ENCODE data around the gene ANLN. TPM values are rescaled to one million over a fixed set of nuclear protein-coding genes. Genes with fewer than 3 reads are reported as not detected.
"Not testable (repeated sequence)": the region's sequence is repeated elsewhere in the genome, so short reads cannot be mapped to it uniquely, and the experiment has no call there.

Gene ANLN
- total RNA-seq, 2 donors from 2014 or later = 31.1 to 67.0 TPM

DNA sequence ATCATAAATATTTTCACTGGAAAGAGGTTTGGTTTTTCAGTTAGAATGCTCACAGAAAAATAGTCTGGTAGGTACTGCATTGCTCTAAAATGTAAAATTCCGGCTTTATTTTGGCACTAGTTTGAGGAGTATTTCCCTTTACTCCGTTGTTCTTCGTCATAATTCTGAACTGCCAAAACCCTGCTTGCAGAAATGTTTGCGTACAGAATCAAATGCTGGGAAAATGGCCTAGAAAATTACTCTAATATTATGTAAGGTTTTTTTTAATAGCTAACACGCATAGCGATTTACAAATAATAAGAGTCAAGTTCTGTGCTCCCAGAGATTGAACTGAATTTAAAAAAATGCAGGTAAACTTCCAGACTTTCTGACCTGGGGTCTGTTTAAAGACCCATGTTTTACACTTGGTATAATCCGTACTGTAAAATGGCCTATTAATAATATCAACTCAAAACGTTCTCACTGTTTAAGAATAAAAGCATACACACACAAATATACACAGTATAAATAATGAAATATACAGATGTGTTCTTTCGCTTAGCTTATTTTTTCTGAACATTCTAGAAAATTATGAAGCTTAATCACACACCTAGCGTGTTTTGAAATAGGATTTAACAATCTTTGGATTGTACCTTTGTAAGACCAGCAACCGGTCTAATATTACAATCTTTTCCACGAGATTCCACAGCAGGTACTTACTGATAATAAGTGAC, 23.5 kb upstream of the ANLN start:
- Mint-ChIP-seq H3K27me3 (peaks cover 16% of the 10 kb centered on the region in 2 donors), H3K4me1 (ENCODE audit: low read depth in 2 of 2) (peaks cover 0 to 5% of the 10 kb centered on the region in 2 donors), H3K9me3 (no peaks in the 10 kb centered on the region), H3K36me3 (no peaks in the 10 kb centered on the region), H3K4me3 (peak overlapping the region; percentile 86), H3K27ac (no peak overlapping the region)
- DNase-seq (ENCODE audit: low spot score) (no peak), ATAC-seq (no peak)

DNA sequence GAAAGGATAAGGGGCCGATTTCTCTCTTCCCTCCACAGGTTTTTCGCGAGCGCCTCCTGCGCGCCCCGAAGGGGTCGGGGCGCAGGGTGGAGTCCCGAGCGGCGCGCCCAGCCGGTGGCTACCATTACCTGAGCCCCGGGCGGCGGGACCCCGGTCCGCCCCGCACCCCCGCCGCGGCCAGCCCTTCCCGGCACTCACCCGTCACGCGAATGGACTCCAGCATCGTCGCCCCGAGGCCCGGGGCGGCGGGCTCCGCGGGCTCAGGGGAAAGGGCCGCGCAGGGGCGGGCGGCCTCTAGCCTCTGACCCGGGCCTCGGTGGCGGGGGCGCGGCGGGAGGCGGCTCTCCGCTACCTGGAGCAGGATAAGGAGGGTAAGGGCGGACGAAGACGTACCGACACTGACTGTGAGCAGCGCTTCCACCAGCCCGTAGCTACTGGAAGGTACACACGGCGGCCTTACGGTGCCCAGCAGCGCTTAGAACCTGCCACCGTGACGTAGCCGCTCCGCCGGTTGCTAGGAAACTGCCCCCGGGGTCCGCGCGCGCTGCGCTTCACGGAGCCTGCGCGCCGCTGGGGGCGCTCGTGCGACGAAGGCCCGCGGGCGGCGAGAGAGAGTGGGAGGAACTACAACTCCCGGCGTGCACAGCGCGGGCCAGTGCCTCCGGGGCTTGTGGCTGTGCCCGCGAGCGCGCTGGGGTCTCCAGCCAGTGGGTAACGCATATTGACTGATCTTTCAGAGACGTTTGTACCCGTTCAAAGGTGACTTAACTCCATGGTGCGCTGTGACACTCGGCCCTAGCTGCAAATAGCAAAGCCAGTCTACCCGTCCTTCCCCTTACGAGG, 22.7 kb upstream of the ANLN start:
- peaks cover 14 to 16% of the 10 kb centered on the region in 2 donors for H3K27me3 Mint-ChIP-seq
- H3K27ac Mint-ChIP-seq = no peak overlapping the region
- ATAC-seq = peak; percentile 99
- peak; percentile 93 for DNase-seq (ENCODE audit: low spot score)
- no peaks in the 10 kb centered on the region for H3K9me3 Mint-ChIP-seq
- no peaks in the 10 kb centered on the region for H3K36me3 Mint-ChIP-seq
- peaks cover 0 to 5% of the 10 kb centered on the region in 2 donors for H3K4me1 Mint-ChIP-seq (ENCODE audit: low read depth in 2 of 2)
- peak overlapping the region; percentile 86 for H3K4me3 Mint-ChIP-seq

DNA sequence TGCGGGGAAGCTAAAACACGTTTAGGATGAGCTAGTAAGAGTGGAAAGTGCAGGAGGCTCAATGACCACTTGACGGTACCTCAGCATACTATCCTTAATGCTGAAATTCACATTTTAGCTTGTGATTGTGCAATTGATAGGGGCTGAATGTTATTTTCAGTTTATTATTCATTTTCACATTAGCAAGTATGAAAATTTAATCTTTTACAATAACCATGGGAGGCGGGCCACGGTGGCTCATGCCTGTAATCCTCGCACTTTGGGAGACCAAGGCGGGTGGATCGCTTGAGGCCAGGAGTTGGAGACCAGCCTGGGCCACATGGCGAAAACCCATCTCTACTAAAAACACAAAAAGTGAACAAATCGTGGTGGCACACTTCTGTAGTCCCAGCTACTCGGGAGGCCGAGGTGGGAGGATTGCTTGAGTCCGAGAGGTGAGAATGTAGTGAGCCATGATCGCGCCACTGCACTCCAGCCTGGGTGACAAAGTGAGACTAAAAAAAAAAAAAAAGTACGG, 22.0 kb upstream of the ANLN start:
- Mint-ChIP-seq H3K27me3 (peaks cover 12% of the 10 kb centered on the region in 2 donors), H3K27ac (no peak overlapping the region), H3K9me3 (no peaks in the 10 kb centered on the region), H3K4me3 (peak overlapping the region; percentile 86), H3K4me1 (ENCODE audit: low read depth in 2 of 2) (peaks cover 0 to 5% of the 10 kb centered on the region in 2 donors), H3K36me3 (no peaks in the 10 kb centered on the region)
- no peak for DNase-seq (ENCODE audit: low spot score)
- ATAC-seq = no peak

DNA sequence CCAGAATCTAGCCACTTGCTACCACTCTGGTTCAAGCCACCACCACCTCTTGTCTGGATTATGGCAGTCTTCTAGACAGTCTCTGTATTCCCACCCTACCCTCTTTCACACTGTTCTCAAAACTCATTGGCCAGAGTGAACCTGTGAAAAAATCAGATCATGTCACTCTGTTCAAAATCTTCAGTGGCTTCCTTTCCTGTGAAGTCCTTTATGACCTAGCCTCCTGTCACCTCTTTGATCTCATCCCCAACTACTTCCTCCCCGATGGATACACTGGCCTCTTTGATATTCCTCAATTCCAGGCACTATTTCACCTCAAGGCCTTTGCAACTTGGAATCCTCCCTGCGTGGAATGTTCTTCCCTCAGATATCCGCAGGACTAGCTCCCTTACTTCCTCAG, 21.2 kb upstream of the ANLN start:
- Mint-ChIP-seq H3K36me3 (no peaks in the 10 kb centered on the region), H3K4me1 (ENCODE audit: low read depth in 2 of 2) (peaks cover 0 to 5% of the 10 kb centered on the region in 2 donors), H3K27ac (no peak overlapping the region), H3K4me3 (peak overlapping the region; percentile 16), H3K9me3 (no peaks in the 10 kb centered on the region), H3K27me3 (peaks cover 13 to 14% of the 10 kb centered on the region in 2 donors)
- DNase-seq (ENCODE audit: low spot score) (no peak), ATAC-seq (no peak)

DNA sequence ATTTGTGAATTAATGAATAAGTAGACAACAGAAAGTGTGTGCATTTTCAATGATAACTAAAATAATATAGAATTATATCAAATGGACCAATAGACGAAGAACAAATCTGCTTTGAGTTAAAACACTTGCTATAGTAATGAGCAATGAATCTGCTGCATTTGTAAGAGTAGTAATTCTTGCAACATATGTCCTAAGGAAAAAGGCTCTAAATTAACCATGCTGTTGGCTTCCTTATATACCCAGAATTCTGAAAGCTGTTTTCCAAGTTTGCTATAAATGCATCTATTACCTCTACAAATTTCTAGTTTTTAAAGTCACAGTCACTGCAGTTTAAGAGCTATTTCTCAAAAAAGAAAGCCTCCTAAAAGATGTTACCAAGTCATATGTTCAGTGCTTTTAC, 20.5 kb upstream of the ANLN start:
- Mint-ChIP-seq H3K27ac (no peak overlapping the region), H3K27me3 (peaks cover 13 to 14% of the 10 kb centered on the region in 2 donors), H3K9me3 (no peaks in the 10 kb centered on the region), H3K4me1 (ENCODE audit: low read depth in 2 of 2) (peaks cover 0 to 5% of the 10 kb centered on the region in 2 donors), H3K36me3 (no peaks in the 10 kb centered on the region), H3K4me3 (no peak overlapping the region)
- no peak for ATAC-seq
- DNase-seq (ENCODE audit: low spot score) = no peak

DNA sequence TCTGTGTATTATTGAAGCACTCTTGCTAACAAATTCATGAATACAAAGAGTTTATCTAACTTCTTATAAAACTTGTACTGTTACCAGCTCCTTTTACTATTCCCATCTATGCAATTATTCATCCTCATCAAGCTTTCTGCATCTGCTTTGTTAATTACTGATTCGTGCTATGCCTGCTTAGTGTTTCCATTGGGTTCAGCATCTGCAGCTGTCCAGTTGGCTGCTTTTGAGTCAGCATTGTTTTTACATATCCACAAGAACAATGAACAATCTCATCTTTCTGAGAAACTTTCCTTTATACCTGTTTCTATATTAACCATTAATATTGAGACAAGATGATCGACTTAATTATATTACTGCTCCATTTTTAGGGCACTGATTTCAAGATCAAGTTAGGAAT, 19.6 kb upstream of the ANLN start:
- H3K36me3 Mint-ChIP-seq = no peaks in the 10 kb centered on the region
- H3K4me1 Mint-ChIP-seq (ENCODE audit: low read depth in 2 of 2) = peaks cover 0 to 5% of the 10 kb centered on the region in 2 donors
- H3K27ac Mint-ChIP-seq = no peak overlapping the region
- DNase-seq (ENCODE audit: low spot score) (no peak), ATAC-seq (no peak)
- H3K4me3 Mint-ChIP-seq = no peak overlapping the region
- peaks cover 14% of the 10 kb centered on the region in 2 donors for H3K27me3 Mint-ChIP-seq
- H3K9me3 Mint-ChIP-seq = no peaks in the 10 kb centered on the region

DNA sequence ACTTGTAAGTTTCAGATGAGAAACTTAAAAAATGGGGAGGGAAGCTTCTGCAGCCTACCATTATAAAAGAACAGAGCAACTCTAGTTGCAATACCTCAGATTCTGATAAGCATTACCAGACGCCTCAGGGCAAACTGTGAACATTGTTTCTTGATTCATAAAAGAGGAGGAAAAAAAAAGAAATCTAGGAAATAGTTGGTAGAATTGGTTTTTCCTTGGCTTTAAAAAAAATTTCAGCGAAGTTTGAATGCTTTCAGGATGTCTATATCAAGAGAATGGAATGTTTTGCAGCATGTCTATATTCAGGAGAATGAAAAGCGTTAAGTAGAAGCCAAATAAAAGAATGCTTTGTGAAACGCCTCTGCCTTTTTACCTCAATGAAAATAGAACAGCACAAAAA, 17.5 kb upstream of the ANLN start:
- no peak for ATAC-seq
- no peak for DNase-seq (ENCODE audit: low spot score)
- Mint-ChIP-seq H3K4me3 (no peak overlapping the region), H3K27ac (no peak overlapping the region), H3K4me1 (ENCODE audit: low read depth in 2 of 2) (peaks cover 0 to 5% of the 10 kb centered on the region in 2 donors), H3K9me3 (no peaks in the 10 kb centered on the region), H3K36me3 (no peaks in the 10 kb centered on the region), H3K27me3 (peaks cover 22 to 28% of the 10 kb centered on the region in 2 donors)

DNA sequence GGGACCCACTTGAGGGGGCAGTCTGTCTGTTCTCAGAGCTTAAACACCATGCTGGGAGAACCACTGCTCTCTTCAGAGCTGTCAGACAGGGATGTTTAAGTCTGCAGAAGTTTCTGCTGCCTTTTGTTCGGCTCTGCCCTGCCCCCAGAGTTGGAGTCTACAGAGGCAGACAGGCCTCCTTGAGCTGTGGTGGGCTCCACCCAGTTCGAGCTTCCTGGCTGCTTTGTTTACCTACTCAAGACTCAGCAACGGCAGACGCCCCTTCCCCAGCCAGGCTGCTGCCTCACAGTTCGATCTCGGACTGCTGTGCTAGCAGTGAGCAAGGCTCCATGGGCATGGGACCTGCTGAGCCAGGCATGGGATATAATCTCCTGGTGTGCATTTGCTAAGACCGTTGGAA, 11.1 kb upstream of the ANLN start:
- not testable (repeated sequence) for H3K4me3 Mint-ChIP-seq; H3K4me1 Mint-ChIP-seq (ENCODE audit: low read depth in 2 of 2); DNase-seq (ENCODE audit: low spot score); H3K36me3 Mint-ChIP-seq; H3K9me3 Mint-ChIP-seq; ATAC-seq; H3K27ac Mint-ChIP-seq
- peaks cover 18 to 33% of the 10 kb centered on the region in 2 donors for H3K27me3 Mint-ChIP-seq

DNA sequence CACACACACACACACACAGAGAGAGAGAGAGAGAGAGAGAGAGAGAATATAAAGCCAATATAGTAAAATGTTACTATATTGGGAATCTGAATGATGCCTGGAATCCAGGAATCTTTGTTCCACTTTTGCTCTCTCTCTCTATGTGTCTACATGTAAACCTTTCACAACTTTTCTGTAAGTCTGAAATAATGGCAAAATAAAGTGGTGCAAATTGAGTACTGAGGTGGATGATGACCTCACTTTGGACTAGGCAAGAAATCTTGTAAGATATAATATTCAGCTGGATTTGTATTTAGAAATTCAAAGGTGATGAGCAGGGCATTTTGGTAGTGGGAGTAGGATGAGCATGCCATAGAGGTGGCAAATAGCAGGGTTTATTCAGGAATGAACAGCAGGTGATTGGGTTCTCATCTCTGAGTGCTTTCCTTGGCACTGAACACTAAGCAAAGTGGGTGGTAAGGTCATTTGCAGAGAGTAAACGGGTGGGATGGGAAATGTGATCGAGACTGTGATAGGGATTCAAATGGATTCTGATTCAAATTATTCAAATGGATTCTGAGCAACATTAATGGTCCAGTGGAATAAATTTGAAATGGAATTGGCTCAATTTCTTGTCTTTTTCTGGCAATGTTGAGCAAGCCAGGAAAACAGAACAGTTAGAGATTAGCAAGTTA, 9.7 kb upstream of the ANLN start:
- peaks cover 5% of the 10 kb centered on the region for H3K36me3 Mint-ChIP-seq
- H3K27me3 Mint-ChIP-seq = peaks cover 18 to 33% of the 10 kb centered on the region in 2 donors
- H3K27ac Mint-ChIP-seq = no peak overlapping the region
- H3K4me3 Mint-ChIP-seq = no peak overlapping the region
- no peaks in the 10 kb centered on the region for H3K9me3 Mint-ChIP-seq
- ATAC-seq (no peak), DNase-seq (ENCODE audit: low spot score) (no peak)
- no peaks in the 10 kb centered on the region for H3K4me1 Mint-ChIP-seq (ENCODE audit: low read depth in 2 of 2)

DNA sequence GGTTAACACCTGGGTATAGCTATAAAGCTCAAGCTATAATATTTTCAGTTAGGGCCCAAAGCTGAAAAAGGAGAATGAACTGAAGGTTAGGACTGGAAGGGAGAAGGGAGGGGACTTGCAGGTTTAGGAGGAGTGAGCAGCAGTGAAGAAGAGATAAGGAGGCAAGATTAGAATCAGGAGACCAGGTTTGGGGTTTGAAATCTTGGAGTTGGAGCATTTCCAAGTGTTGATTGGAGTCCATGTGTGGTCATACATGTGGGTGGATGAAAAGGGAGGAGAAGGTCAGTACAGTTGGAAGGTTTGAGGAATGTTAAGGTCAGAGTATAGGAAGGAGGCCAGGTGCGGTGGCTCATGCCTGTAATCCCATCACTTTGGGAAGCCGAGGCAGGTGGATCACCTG, 8.6 kb upstream of the ANLN start:
- peaks cover 5% of the 10 kb centered on the region for H3K36me3 Mint-ChIP-seq
- H3K4me1 Mint-ChIP-seq (ENCODE audit: low read depth in 2 of 2) = no peaks in the 10 kb centered on the region
- no peak overlapping the region for H3K4me3 Mint-ChIP-seq
- H3K9me3 Mint-ChIP-seq = no peaks in the 10 kb centered on the region
- no peak overlapping the region for H3K27ac Mint-ChIP-seq
- peaks cover 14 to 28% of the 10 kb centered on the region in 2 donors for H3K27me3 Mint-ChIP-seq
- DNase-seq (ENCODE audit: low spot score) = no peak
- ATAC-seq = no peak

DNA sequence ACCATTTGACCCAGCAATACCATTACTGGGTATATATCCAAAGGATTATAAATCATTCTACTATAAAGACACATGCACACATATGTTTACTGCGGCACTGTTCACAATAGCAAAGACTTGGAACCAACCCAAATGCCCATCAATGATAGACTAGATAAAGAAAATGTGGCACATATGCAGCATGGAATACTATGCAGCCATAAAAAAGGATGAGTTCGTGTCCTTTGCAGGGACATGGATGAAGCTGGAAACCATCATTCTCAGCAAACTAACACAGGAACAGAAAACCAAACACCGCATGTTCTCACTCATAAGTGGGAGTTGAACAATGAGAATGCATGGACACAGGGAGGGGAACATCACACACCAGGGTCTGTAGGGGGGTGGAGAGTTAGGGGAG, 6.4 kb upstream of the ANLN start:
- not testable (repeated sequence) for H3K4me3 Mint-ChIP-seq; DNase-seq (ENCODE audit: low spot score); ATAC-seq; H3K9me3 Mint-ChIP-seq; H3K27me3 Mint-ChIP-seq; H3K36me3 Mint-ChIP-seq; H3K4me1 Mint-ChIP-seq (ENCODE audit: low read depth in 2 of 2); H3K27ac Mint-ChIP-seq

DNA sequence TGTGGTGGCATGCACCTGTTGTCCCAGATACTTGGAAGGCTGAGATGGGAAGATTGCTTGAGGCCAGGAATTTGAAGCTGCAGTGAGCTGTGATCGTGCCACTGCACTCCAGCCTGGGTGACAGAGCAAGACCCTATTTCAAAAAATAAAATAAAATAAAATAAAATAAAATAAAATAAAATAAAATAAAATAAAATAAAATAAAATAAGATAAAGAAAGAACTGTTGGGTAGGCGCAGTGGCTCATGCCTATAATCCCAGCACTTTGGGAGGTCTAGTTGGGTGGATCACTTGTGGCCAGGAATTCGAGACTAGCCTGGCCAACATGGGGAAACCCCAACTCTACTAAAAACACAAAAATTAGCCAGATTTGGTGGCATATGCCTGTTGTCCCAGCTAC, 4.0 kb upstream of the ANLN start:
- ATAC-seq; H3K36me3 Mint-ChIP-seq; H3K27ac Mint-ChIP-seq; H3K4me1 Mint-ChIP-seq (ENCODE audit: low read depth in 2 of 2); DNase-seq (ENCODE audit: low spot score); H3K27me3 Mint-ChIP-seq; H3K9me3 Mint-ChIP-seq; H3K4me3 Mint-ChIP-seq: not testable (repeated sequence)

DNA sequence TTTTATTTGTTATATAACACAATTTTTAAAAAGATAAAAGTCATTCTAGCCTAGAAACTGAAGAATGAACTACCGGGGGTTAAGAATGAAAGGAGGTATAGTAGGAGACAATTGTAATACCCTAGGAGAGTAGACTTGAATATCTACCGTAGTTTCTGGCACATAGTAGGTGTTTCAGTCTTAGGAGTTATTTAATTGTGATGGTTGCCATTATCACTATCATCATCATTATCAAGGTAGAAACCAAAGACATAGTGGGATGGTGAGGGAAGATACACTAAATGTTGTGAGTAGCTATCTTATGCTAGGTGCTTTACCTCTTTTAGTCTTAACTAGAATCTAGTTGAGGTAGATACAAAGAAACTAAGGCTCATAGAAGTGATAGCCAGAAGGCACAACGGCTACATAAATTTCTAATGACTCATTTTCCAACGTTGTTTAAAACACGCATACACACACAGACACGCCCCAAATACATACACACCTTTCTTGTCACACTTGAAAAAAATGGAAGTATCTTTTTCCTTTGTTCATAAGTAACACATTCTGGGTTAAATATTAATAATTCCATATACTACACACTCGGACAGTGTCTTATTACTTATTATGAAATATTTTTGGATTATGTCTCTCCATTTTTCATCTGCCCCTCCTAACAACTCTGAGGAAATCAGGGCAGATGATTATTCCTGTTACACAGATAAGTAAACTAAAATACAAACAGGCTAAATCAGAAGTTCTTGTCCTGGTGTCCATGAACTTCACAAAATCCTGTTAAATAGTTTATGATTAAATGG, 2.0 kb upstream of the ANLN start:
- H3K4me3 Mint-ChIP-seq = no peak overlapping the region
- no peak overlapping the region for H3K27ac Mint-ChIP-seq
- H3K27me3 Mint-ChIP-seq = peaks cover 0 to 5% of the 10 kb centered on the region in 2 donors
- no peaks in the 10 kb centered on the region for H3K9me3 Mint-ChIP-seq
- peaks cover 18 to 22% of the 10 kb centered on the region in 2 donors for H3K4me1 Mint-ChIP-seq (ENCODE audit: low read depth in 2 of 2)
- ATAC-seq (no peak), DNase-seq (ENCODE audit: low spot score) (no peak)
- no peaks in the 10 kb centered on the region for H3K36me3 Mint-ChIP-seq
